DMS114 treated with DMSO at 0.1 percent for 48 hours (cell line): ENCODE results near the gene ATOH1.

ENCODE experiments used
- DNase-seq: peaks from one replicate; lab custom pipeline; 2025; ENCODE audit not compliant: unreplicated experiment; lab: John Stamatoyannopoulos, UW

The ATOH1 gene

GRCh38 chr4:93834249-93835066 lies 5.9 kb downstream of the ATOH1 start:
- DNase-seq = no peak

- no peak for DNase-seq
Observed at GRCh38 chr4:93835929-93836328, 7.4 kb downstream of the ATOH1 start.

GRCh38 chr4:93839704-93840103 lies 11.2 kb downstream of the ATOH1 start:
- no peak for DNase-seq

- DNase-seq = no peak
Observed at GRCh38 chr4:93841803-93842345, 13.3 kb downstream of the ATOH1 start.

- DNase-seq = no peak
Observed at GRCh38 chr4:93842601-93843252, 14.2 kb downstream of the ATOH1 start.

GRCh38 chr4:93843772-93844171 lies 15.2 kb downstream of the ATOH1 start:
- DNase-seq = no peak

- DNase-seq = no peak
Observed at GRCh38 chr4:93852680-93853079, 24.1 kb downstream of the ATOH1 start.

GRCh38 chr4:93855926-93856325 lies 27.4 kb downstream of the ATOH1 start:
- DNase-seq = no peak

GRCh38 chr4:93865650-93866049 lies 37.1 kb downstream of the ATOH1 start:
- DNase-seq = no peak

- no peak for DNase-seq
Observed at GRCh38 chr4:93867416-93868001, 39.0 kb downstream of the ATOH1 start.

GRCh38 chr4:93870876-93871458 lies 42.4 kb downstream of the ATOH1 start:
- DNase-seq = no peak

GRCh38 chr4:93876754-93877153 lies 48.2 kb downstream of the ATOH1 start:
- DNase-seq = no peak

GRCh38 chr4:93878566-93878965 lies 50.0 kb downstream of the ATOH1 start:
- no peak for DNase-seq

- DNase-seq = no peak
Observed at GRCh38 chr4:93879919-93880318, 51.4 kb downstream of the ATOH1 start.
